Forelimb muscle (tissue), 1 donor: Measurements from ENCODE around the gene NUDT21. TPM values are rescaled to one million over a fixed set of nuclear protein-coding genes. Genes with fewer than 3 reads are reported as not detected.
"Not testable (repeated sequence)": the region's sequence is repeated elsewhere in the genome, so short reads cannot be mapped to it uniquely, and the experiment has no call there.

Experiments
- DNase-seq: peaks from one replicate; pipeline ENCODE4 v3.0.0-alpha.2; 2013; ENCODE audit warnings: low read depth
- polyA plus RNA-seq: library from polyadenylated mRNA; unstranded; fragments of 120-200 nt; gene quantifications from one replicate; pipeline ENCODE4 v1.2.1, GENCODE V29; 2013; ENCODE audit not compliant: insufficient read length

Gene NUDT21
- polyA plus RNA-seq: 52.5 TPM

- DNase-seq: peak; percentile 94
Observed at GRCh38 chr16:56450986-56451752, at the start of gene NUDT21, which contains the start of gene OGFOD1. TSS of gene NUDT21 (minus strand) at chr16:56451332. CDS start at chr16:56451202, 130 bp downstream. TSS of gene OGFOD1 (plus strand) at chr16:56451554. CDS start at chr16:56451613, 59 bp downstream.

- DNase-seq: no peak
Observed at GRCh38 chr16:56493815-56494214, 42.7 kb upstream of the NUDT21 start.

DNA sequence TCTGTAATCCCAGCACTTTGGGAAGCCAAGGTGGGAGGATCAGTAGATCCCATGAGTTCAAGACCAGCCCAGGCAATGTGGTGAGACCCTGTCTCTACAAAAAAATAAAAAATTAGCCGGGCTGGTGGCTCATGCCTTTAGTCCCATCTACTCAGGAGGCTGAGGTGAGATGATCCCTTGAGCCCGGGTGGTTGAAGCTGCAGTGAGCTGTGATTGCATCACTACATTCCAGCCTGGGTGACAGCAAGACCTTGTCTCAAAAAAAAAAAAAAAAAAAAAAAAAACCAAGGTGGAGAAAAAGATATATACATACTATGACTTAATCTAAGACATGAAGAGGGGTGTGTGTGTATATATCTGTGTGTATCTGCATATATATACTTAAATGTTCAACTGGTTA is 42.0 kb upstream of the NUDT21 start:
- no peak for DNase-seq

- no peak for DNase-seq
Observed at GRCh38 chr16:56491657-56492261, 40.6 kb upstream of the NUDT21 start.

DNA sequence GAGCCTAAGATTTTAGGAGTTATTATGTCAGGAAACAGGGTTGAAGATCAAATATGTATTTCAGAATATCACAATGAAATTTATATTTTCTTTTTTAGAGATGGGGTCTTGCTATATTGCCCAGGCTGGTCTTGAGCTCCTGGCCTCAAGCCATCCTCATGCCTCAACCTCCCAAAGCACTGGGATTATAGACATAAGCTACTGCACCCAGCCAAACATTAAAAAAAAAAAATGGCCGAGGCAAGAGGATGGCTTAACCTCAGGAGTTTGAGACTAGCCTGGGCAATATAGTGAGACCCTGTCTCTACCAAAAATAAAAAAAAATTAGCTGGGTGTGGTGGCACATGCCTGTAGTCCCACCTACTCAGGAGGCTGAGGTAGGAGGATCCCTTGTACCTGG is 37.7 kb upstream of the NUDT21 start:
- DNase-seq: not testable (repeated sequence)

- DNase-seq: no peak
Observed at GRCh38 chr16:56488035-56488434, 36.9 kb upstream of the NUDT21 start.

- DNase-seq: no peak
Observed at GRCh38 chr16:56483394-56483793, 32.3 kb upstream of the NUDT21 start.

GRCh38 chr16:56482683-56483236 is 31.6 kb upstream of the NUDT21 start:
- DNase-seq: no peak

GRCh38 chr16:56481468-56482122 is 30.5 kb upstream of the NUDT21 start:
- no peak for DNase-seq

GRCh38 chr16:56480776-56481467 is 29.8 kb upstream of the NUDT21 start:
- no peak for DNase-seq

DNA sequence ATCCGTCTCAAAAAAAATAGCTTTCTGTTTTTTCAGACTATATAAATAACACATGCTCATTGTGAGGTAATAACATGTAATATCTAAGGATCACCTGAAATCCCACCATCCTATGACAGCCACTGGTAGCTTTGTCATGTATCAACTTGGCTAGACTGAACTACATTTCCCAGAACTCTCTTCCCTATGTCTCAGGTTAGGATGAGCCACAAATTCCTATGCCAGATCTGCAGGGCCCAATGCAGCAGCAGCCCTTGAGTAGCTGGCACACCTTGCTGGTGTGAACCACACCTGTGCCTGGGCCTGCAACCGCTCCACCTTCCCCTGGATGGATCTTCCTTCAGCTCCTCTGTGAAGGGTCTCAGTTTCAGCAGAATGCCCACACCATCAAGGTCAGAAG is 28.3 kb upstream of the NUDT21 start:
- DNase-seq: no peak

DNA sequence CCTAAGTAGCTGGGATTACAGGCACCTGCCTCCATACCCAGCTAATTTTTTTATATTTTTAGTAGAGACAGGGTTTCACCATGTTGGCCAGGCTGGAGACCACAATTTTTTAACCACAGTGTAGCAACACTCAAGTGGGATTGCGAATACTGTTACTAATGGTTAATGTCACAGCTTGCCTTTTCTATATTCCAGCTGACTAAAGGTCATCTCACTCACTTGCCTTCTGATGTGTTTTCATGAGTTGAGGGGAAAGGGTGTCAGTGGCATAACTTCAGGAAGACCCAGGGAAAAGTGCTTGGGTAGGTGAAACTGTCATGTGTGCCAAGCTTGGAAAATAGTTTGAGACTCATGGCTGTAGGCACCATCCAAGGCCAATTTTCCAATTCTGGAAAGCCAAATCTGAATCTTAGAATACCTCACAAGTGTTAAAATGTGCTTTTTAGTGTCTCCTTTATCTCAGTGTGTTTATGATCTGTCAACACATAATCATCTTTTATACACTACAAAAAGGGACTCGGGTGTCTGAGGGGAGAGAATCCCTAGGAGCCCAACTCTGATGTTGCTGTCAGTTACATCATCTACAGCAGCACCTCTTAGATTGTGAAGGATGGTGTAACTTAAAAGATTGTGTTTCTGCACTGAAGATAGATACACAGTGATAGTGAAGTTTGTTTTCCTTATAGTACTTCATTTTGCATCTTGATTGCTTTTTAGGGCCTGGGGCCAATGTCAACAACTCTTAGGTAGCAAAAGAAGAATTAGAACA is 27.3 kb upstream of the NUDT21 start:
- DNase-seq: no peak

DNA sequence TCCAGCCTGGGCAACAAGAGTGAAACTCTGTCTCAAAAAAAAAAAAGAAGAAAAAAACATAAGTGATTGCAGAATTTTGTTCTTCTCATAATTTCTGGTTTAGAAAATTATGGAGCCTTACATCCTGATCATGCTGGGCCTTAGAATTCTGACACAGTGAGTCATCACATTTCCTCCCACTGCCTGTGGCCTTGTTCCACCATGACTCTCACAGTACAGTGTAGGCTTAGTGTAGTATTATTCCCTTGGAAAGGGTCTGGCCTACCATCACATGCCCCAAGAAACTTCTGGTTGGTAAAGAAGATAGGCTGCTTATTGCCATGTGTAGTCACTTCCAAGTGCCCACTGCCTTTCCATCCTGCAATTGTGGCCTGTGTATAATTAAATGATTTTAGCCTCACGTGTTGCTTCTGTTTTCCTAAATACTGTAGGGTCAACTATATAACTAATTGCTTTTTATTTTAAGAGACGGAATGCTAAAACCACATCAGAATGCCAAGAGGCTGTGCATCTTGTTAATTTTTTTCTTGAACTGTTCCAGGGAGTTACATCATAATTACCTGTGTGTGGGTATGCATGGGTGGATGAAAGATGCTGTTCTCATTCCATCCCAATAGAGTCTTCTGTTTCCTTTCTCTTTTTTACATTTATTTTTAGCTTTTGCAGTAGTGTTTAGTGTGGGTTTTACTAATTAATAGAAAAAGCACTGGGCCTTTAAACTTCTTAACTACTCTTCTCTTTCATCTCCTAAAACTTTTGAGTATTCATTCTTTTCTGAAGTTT is 26.2 kb upstream of the NUDT21 start:
- DNase-seq: no peak

- DNase-seq: no peak
Observed at GRCh38 chr16:56475201-56475600, 24.1 kb upstream of the NUDT21 start.

DNA sequence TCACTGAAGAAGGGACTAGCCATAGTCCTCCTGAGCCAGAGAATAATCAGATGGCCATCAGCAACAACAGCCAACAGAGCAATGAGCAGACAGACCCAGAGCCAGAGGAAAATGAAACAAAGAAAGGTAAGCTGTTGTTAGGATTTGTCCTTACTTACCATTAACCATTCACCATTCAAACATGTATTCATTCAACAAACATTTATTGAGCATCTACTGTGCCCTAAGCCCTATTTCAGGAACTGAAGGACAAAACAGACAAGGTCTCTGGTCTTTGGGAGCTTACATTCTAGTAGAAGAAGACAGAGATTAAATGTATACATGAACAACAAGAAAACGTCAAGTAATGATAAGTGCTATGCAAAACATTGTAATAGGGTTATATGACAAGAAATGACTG is 19.5 kb upstream of the NUDT21 start:
- no peak for DNase-seq

DNA sequence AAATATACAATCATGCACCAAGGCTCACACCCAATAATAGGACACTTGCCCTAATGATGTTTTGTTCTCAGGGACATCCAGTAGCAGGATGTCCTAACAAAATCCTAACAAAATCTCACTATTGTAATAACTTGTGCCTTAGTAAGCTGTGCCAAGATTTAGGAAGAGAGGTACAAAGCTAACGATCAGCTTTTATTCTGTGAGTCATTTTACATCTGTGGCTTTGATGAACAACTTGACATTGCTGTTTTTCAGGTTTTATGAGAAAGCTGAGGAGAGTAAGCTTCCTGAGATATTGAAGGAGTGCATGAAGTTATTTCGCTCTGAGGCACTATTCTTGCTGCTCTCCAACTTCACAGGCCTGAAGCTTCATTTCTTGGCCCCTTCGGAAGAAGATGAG is 19.1 kb upstream of the NUDT21 start:
- no peak for DNase-seq

DNA sequence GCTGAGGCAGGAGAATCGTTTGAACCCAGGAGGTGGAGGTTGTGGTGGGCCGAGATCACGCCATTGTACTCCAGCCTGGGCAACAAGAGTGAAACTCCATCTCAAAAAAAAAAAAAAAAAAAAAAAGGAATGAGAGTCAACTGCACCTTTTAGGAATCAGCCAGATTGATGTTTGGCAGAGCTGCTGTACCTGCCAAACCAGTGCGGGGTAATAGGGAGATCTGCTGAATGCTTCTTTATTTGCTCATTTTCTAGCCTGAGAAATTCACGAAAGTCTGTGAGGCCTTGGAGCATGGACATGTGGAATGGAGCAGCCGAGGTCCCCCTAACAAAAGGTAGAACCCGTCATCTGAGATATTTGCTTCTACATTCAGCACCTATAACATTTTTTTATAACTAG is 18.6 kb upstream of the NUDT21 start:
- DNase-seq: no peak

- no peak for DNase-seq
Observed at GRCh38 chr16:56468800-56469199, 17.7 kb upstream of the NUDT21 start.

DNA sequence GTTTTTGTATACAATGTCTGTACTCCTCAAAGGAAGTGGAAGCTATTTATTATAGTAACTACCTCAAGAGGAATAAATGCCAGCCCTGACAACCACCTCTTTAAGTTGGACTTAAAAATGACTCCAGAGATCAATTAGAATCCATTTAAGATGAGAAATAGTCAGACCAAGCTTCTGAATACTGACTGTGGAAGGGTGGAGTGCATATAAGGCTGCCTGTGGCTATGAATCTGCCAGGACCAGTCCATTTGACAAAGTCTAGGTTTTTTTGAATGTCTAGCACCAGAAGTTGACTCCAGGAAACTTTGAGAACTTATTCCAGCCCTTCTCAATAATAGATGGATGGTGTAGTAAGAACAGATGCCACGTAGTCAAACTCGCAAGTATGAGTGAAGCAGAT is 15.2 kb upstream of the NUDT21 start:
- no peak for DNase-seq

- no peak for DNase-seq
Observed at GRCh38 chr16:56463153-56463552, 12.0 kb upstream of the NUDT21 start.
